Astrocyte of the spinal cord (primary cell): ENCODE measurements around the gene LTBP2.

ENCODE experiments used
- DNase-seq: peaks from one replicate; pipeline ENCODE4 v3.0.0; 2011; ENCODE audit warnings: low read depth, low spot score
- H3K4me3 ChIP-seq: 2 replicates; pipeline ENCODE4 v1.5.1; 2011; ENCODE audit warnings: low read depth, mild to moderate bottlenecking, low read length, moderate library complexity
- in situ Hi-C: cut with HindIII; loops from 2 replicates; pipeline ENCODE4 v1.10.0; 2017; ENCODE audit warnings: low sequenced_read_pairs
- TF ChIP-seq, protein P1 (sequence below): IDR thresholded peaks from 2 replicates; pipeline ENCODE4 v1.5.1; 2012; ENCODE audit warnings: low read depth, mild to moderate bottlenecking, low read length, inconsistent platforms

LTBP2 gene

DNA sequence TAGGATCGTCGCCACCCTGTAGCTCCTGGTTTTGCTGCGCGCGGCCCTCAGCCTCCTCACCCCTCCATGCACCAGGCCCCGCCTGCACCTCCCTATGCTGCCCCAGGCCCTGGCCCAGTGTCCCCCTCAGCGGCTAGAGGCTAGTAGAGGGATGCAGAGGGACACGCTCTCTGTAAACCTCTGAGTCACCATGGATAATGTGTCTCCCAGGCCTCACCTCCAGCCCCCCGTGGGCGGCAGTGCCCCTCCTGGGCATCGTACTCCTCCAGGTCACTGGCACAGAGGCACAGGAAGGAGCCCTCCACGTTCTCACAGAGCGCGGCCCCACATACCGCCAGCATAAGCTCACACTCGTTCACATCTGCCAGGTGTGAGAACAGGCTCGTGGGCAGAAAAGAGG lies 106.2 kb downstream of the LTBP2 start:
- no peak for DNase-seq
- TF ChIP-seq, protein P1, sequence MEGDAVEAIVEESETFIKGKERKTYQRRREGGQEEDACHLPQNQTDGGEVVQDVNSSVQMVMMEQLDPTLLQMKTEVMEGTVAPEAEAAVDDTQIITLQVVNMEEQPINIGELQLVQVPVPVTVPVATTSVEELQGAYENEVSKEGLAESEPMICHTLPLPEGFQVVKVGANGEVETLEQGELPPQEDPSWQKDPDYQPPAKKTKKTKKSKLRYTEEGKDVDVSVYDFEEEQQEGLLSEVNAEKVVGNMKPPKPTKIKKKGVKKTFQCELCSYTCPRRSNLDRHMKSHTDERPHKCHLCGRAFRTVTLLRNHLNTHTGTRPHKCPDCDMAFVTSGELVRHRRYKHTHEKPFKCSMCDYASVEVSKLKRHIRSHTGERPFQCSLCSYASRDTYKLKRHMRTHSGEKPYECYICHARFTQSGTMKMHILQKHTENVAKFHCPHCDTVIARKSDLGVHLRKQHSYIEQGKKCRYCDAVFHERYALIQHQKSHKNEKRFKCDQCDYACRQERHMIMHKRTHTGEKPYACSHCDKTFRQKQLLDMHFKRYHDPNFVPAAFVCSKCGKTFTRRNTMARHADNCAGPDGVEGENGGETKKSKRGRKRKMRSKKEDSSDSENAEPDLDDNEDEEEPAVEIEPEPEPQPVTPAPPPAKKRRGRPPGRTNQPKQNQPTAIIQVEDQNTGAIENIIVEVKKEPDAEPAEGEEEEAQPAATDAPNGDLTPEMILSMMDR: no peak
- H3K4me3 ChIP-seq: no peak overlapping the region
- in situ Hi-C loops: no loop called here

DNA sequence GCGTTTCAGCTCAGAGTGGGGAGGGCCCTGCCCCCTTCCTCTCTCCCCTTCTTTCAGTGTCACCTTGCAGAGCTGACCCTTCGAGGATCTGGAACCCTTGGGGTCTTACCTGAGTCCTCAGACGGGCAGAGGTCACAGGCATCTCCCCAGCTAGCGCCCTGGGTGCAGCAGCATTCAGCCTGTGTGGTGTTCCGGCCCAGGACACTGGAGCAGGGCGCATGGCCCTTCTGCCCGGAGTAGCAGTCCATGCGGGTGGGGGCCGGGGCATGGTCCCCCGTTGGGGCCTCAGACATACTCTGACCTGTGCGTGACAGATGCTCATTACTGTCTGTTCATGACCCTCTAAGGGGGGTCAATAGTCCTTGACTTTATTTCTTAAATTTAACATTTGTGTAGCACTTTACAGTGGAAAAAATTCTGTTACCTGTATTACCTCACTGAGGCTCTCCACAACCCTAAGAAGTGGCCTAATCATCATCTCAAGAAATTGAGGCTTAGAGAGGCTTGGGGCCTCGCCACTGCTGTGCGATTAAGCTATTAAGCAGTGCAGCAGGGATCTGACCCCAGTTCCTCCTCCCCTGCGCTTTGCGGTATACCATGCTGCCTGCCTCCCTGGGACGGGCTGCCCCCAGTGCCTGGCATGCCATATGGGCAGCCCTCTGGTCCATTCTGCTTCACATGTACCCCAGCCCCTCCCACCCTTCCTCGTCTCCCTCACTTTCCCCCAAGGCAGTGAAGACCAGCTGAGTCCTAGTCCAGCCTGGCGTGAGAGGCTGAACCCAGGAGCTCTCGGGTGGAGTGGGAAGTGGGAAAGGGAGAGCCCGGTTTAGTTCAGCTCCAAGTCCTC lies 106.9 kb downstream of the LTBP2 start:
- no peak overlapping the region for H3K4me3 ChIP-seq
- no peak for DNase-seq
- in situ Hi-C loops: no loop called here
- TF ChIP-seq, protein P1: no peak

DNA sequence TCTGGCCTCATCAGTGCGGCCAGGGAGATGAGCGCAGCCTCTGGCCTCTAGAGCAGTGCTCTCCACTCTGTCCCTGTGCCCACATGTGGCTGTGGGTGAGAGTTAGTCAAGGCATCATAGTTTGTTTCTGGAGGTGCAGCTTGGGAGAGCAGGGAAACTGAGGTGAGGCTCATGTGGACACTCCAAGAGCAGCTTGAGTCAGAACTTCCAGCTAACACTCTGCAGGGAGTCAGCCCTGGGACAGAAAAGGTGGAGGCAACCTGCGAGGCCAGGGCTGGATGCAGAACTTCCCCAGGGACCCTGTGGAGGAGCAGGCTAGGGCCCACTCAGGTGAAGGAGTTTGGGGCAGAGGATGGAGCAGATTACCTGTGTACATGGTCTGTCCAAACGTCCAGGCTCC lies 107.6 kb downstream of the LTBP2 start:
- TF ChIP-seq, protein P1: no peak
- H3K4me3 ChIP-seq: no peak overlapping the region
- DNase-seq: no peak
- in situ Hi-C loops: no loop called here

DNA sequence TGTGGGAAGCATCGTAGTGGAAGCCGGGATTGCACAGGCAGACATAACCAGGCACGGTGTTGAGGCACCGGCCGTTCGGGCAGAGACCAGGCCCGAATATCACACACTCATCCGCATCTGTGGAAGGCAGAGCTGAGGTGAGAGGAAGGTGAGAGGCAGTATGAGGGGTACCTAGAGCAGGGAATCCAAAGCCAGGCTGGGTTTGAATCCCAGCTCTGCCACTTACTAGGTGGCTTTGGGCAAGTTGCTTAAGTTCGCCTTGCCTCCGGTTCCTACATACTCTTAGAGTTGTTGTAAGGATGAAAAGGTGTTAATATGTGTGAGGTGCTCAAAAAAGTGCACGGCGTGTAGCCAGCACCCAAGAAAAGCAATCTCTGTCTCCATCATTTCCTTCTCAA lies 108.1 kb downstream of the LTBP2 start:
- no peak overlapping the region for H3K4me3 ChIP-seq
- TF ChIP-seq, protein P1: no peak
- in situ Hi-C loops: no loop called here
- DNase-seq: no peak

DNA sequence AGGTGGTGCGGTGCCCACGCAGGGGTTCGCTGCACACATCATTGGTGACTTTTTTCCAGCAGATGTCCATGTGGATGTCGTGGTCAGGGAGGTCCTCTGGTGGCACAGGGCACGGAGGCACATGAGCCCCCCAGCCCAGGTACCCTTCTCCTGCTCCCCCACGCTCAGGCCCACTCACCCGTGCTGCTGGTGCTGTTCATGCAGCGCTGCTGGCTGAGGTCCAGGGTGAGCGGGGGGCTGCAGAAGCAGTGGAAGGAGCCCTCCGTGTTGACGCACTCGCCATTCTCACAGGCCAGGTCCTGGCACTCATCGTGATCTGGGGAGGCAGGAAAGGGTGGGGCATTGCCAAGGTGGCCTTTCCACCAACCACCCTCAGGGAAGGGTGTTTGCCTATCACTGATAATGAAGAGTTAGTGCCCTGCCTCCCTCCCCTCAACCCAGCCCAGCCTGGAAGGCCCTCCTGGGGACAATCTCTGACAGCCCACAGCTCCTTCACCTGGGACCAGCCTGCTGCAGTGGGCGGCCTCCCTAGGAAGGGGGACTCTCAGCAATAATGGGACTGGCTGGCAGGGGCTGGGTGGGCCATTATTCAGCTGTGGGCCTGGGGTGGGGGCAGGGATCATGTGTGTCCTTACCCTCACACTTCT lies 108.6 kb downstream of the LTBP2 start:
- no peak for DNase-seq
- TF ChIP-seq, protein P1: no peak
- in situ Hi-C loops: no loop called here
- H3K4me3 ChIP-seq: no peak overlapping the region

DNA sequence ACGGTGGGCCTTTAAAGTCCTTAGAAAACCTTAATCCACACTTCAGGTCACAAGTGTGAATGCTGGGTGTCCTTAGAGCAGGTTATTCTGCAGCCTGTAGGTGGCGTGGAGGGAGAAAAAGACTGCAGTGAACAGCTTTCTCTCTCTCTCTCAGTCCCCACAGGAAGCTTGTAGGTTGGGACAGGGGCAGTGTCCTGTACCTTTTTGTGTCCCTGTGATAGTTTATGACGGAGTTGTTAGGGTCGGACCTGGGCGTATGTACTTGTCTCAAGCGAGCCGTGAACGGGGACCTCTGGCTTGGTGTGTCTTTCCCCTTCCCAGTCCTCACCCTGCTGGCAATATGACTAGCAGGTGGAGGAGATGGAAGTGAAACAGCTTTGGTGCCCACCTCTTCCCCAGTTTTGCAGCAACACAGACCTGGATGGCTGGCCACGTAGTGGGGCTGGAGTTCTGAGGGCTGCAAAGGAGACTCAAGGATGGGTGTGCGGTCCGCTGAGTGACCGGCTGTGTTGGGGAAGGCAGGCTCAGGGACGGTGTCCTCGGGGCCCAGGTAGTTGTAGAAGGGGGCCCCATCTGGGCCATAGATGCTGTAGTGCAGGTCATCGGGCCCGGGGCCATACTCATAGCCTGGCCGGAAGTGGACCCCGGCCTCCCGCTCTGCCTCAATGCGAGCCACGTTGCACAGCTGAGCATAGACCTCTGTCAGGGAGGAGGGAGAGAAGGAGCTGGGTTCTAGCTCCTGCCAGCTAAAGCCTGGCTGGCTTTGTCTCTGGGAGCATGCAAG lies 109.6 kb downstream of the LTBP2 start:
- no peak for DNase-seq
- H3K4me3 ChIP-seq: no peak overlapping the region
- TF ChIP-seq, protein P1: peak; percentile 71
- in situ Hi-C loops: no loop called here
